IMR-90 (cell line): ENCODE data around the gene JPH3. TPM values are rescaled to one million over a fixed set of nuclear protein-coding genes. Genes with fewer than 3 reads are reported as not detected.

Source experiments
- ATAC-seq: fragments of 200-7000 bp; cut with Tn5 transposase; 2 replicates; pipeline ENCODE4 v1.9.1; 2020; ENCODE audit warnings: low read depth, mild to moderate bottlenecking, moderate library complexity
- BruUV-seq: library from RNA; stranded (reverse); fragments of 400-500 nt; replicated peaks from 2 replicates; lab custom pipeline; 2021; lab: Mats Ljungman, UMichigan
- CTCF ChIA-PET: fragments of 300-600 bp; formaldehyde crosslinking; extraction: SDS; loops from one replicate; lab custom pipeline; 2021; ENCODE audit warnings: antibody characterized with exemption; lab: Yijun Ruan, JAX
- POLR2A ChIA-PET: fragments of 300-600 bp; sonication (Branson Sonifier 250); formaldehyde crosslinking; loops from one replicate; lab custom pipeline; 2022; ENCODE audit warnings: antibody characterized with exemption; ENCODE audit not compliant: unreplicated experiment; lab: Charles Lee
- DNase-seq: peaks from one replicate; pipeline ENCODE4 v3.0.0; 2013
- H2AFZ ChIP-seq: replicated peaks from 2 replicates; pipeline ENCODE3; 2013; ENCODE audit warnings: low read length, mild to moderate bottlenecking; ENCODE audit not compliant: poor library complexity
- H2AK5ac ChIP-seq: 2 replicates; pipeline ENCODE4 v1.6.1; 2013; ENCODE audit warnings: low read depth, low read length, inconsistent platforms
- H2AK9ac ChIP-seq: replicated peaks from 2 replicates; pipeline ENCODE3; 2013; ENCODE audit warnings: mild to moderate bottlenecking, low read depth, low read length, moderate library complexity; ENCODE audit not compliant: poor library complexity
- H2BK120ac ChIP-seq: 2 replicates; pipeline ENCODE4 v1.6.1; 2013; ENCODE audit warnings: low read depth, low read length, inconsistent platforms
- H2BK15ac ChIP-seq: 3 replicates; pipeline ENCODE4 v1.6.1; 2013; ENCODE audit warnings: low read depth, low read length, inconsistent platforms
- H2BK20ac ChIP-seq: 2 replicates; pipeline ENCODE4 v1.6.1; 2013; ENCODE audit warnings: low read depth, mild to moderate bottlenecking, inconsistent platforms, low read length, moderate library complexity
- H2BK5ac ChIP-seq: 2 replicates; pipeline ENCODE4 v1.6.1; 2013; ENCODE audit warnings: mild to moderate bottlenecking, low read depth, low read length, inconsistent platforms; ENCODE audit not compliant: poor library complexity, severe bottlenecking
- H3K14ac ChIP-seq: replicated peaks from 2 replicates; pipeline ENCODE4 v1.6.1; 2013; ENCODE audit warnings: low read depth, low read length, inconsistent platforms
- H3K18ac ChIP-seq: 2 replicates; pipeline ENCODE4 v1.6.1; 2013; ENCODE audit warnings: low read depth, low read length, control low read depth
- H3K23ac ChIP-seq: 2 replicates; pipeline ENCODE4 v1.6.1; 2013; ENCODE audit warnings: low read depth, low read length, inconsistent platforms
- H3K27ac ChIP-seq: 2 replicates; pipeline ENCODE4 v1.5.1; 2013; ENCODE audit warnings: mild to moderate bottlenecking, control low read depth, low read length; ENCODE audit not compliant: insufficient read depth
- H3K27me3 ChIP-seq: 2 replicates; pipeline ENCODE4 v1.6.1; 2013; ENCODE audit warnings: low read length; ENCODE audit not compliant: control insufficient read depth, insufficient read depth
- H3K36me3 ChIP-seq: 2 replicates; pipeline ENCODE4 v1.6.1; 2013; ENCODE audit warnings: low read length, mixed read lengths; ENCODE audit not compliant: control insufficient read depth, insufficient read depth
- H3K4ac ChIP-seq: 2 replicates; pipeline ENCODE4 v1.6.1; 2013; ENCODE audit warnings: low read depth, low read length, inconsistent platforms
- H3K4me1 ChIP-seq: 2 replicates; pipeline ENCODE4 v1.6.1; 2013; ENCODE audit warnings: low read length, mixed read lengths; ENCODE audit not compliant: control insufficient read depth, insufficient read depth
- H3K4me2 ChIP-seq: 2 replicates; pipeline ENCODE4 v1.6.1; 2013; ENCODE audit warnings: low read depth, mild to moderate bottlenecking, control low read depth, low read length, moderate library complexity
- H3K4me3 ChIP-seq: 2 replicates; pipeline ENCODE4 v1.5.1; 2013; ENCODE audit warnings: low read depth, mild to moderate bottlenecking, control low read depth, low read length, moderate library complexity; ENCODE audit not compliant: insufficient read depth
- H3K56ac ChIP-seq: 2 replicates; pipeline ENCODE4 v1.6.1; 2013; ENCODE audit warnings: low read length, inconsistent platforms; ENCODE audit not compliant: insufficient read depth; ENCODE audit errors: extremely low read depth
- H3K79me1 ChIP-seq, 2 experiments: 2 replicates each; pipeline ENCODE4 v1.6.1; 2013; ENCODE audit warnings: low read length in 2 of 2, inconsistent platforms in 1 of 2, low read depth in 1 of 2
- H3K9ac ChIP-seq: 2 replicates; pipeline ENCODE4 v1.6.1; 2013; ENCODE audit warnings: low read depth, low read length, control low read depth
- H3K9me1 ChIP-seq: 2 replicates; pipeline ENCODE4 v1.6.1; 2013; ENCODE audit warnings: low read length, inconsistent platforms; ENCODE audit not compliant: insufficient read depth
- H3K9me3 ChIP-seq: 2 replicates; pipeline ENCODE4 v1.6.1; 2013; ENCODE audit warnings: low read length; ENCODE audit not compliant: control insufficient read depth, insufficient read depth
- H4K20me1 ChIP-seq: 2 replicates; pipeline ENCODE4 v1.6.1; 2013; ENCODE audit warnings: low read length, inconsistent platforms; ENCODE audit not compliant: insufficient read depth
- H4K5ac ChIP-seq: 2 replicates; pipeline ENCODE4 v1.6.1; 2013; ENCODE audit warnings: mild to moderate bottlenecking, low read depth, low read length, control low read depth
- H4K8ac ChIP-seq, 2 experiments: 2 replicates each; pipeline ENCODE4 v1.6.1; 2013; ENCODE audit warnings: low read depth in 2 of 2, low read length in 2 of 2, control low read depth in 1 of 2, inconsistent platforms in 1 of 2
- H4K91ac ChIP-seq: 2 replicates; pipeline ENCODE4 v1.6.1; 2013; ENCODE audit warnings: low read depth, low read length, inconsistent platforms; ENCODE audit not compliant: insufficient read depth
- BHLHE40 ChIP-seq: fragments of 150-350 bp; IDR thresholded peaks from 2 replicates; pipeline ENCODE4 v1.6.1; 2016; ENCODE audit warnings: mild to moderate bottlenecking, low read depth, low read length
- CEBPB ChIP-seq: IDR thresholded peaks from 2 replicates; pipeline ENCODE4 v1.6.1; 2012; ENCODE audit warnings: low read depth, low read length, improper control_type of control experiment
- CHD1 ChIP-seq: IDR thresholded peaks from 2 replicates; pipeline ENCODE4 v1.6.1; 2012; ENCODE audit warnings: low read depth, low read length, improper control_type of control experiment
- CTCF ChIP-seq: conservative IDR thresholded peaks from 2 replicates; pipeline ENCODE4 v1.5.1; 2012; ENCODE audit warnings: mild to moderate bottlenecking, low read depth, low read length, improper control_type of control experiment
- ELK1 ChIP-seq: fragments of 150-350 bp; IDR thresholded peaks from 2 replicates; pipeline ENCODE4 v1.6.1; 2016; ENCODE audit warnings: low read depth, mild to moderate bottlenecking, low read length, moderate library complexity, borderline replicate concordance
- FOS ChIP-seq: fragments of 150-350 bp; IDR thresholded peaks from 2 replicates; pipeline ENCODE4 v1.6.1; 2016; ENCODE audit warnings: low read depth, low read length
- MAFK ChIP-seq: IDR thresholded peaks from 2 replicates; pipeline ENCODE4 v1.6.1; 2012; ENCODE audit warnings: low read depth, low read length, improper control_type of control experiment
- MAZ ChIP-seq: IDR thresholded peaks from 2 replicates; pipeline ENCODE4 v1.6.1; 2012; ENCODE audit warnings: low read depth, mild to moderate bottlenecking, low read length, improper control_type of control experiment, moderate library complexity, borderline replicate concordance
- MXI1 ChIP-seq: IDR thresholded peaks from 2 replicates; pipeline ENCODE4 v1.6.1; 2012; ENCODE audit warnings: low read depth, mild to moderate bottlenecking, low read length, moderate library complexity, borderline replicate concordance
- NFE2L2 ChIP-seq: fragments of 150-350 bp; IDR thresholded peaks from 2 replicates; pipeline ENCODE4 v1.6.1; 2016; ENCODE audit warnings: low read depth, mild to moderate bottlenecking, low read length
- POLR2A ChIP-seq: IDR thresholded peaks from 2 replicates; pipeline ENCODE4 v1.6.1; 2012; ENCODE audit warnings: mild to moderate bottlenecking, low read depth, low read length
- RAD21 ChIP-seq: IDR thresholded peaks from 2 replicates; pipeline ENCODE4 v1.6.1; 2012; ENCODE audit warnings: low read length, improper control_type of control experiment
- RCOR1 ChIP-seq: IDR thresholded peaks from 2 replicates; pipeline ENCODE4 v1.6.1; 2012; ENCODE audit warnings: mild to moderate bottlenecking, low read length, improper control_type of control experiment; ENCODE audit not compliant: insufficient replicate concordance
- RFX5 ChIP-seq: IDR thresholded peaks from 2 replicates; pipeline ENCODE4 v1.8.0; 2012; ENCODE audit warnings: low read depth, mild to moderate bottlenecking, low read length, moderate library complexity
- SMC3 ChIP-seq: fragments of 150-350 bp; IDR thresholded peaks from 2 replicates; pipeline ENCODE4 v1.6.1; 2016; ENCODE audit warnings: low read depth, mild to moderate bottlenecking, antibody characterized with exemption, low read length, moderate library complexity
- USF2 ChIP-seq: fragments of 150-350 bp; IDR thresholded peaks from 2 replicates; pipeline ENCODE4 v1.6.1; 2017; ENCODE audit warnings: mild to moderate bottlenecking, antibody characterized with exemption, low read length, low read depth
- WGBS, 2 experiments: methylation state at CpG; one replicate each; pipeline versions ENCODE4 v1.1.5 to v1.1.7; 2013; ENCODE audit warnings: missing lambda C conversion rate in 2 of 2; ENCODE audit not compliant: insufficient read length in 1 of 2; ENCODE audit errors: extremely low coverage in 2 of 2; 5-methylcytosine and 5-hydroxymethylcytosine counted together
- dilution Hi-C: fragments of 300-500 bp; cut with HindIII; formaldehyde crosslinking; loops from one replicate; pipeline ENCODE4 v1.14.3; 2018; ENCODE audit warnings: low sequenced_read_pairs; ENCODE audit not compliant: unreplicated experiment
- in situ Hi-C: fragments of 300-500 bp; cut with MboI; formaldehyde crosslinking; loops from 3 replicates; pipeline ENCODE4 v1.14.3; 2019; ENCODE audit warnings: low sequenced_read_pairs, inconsistent platforms, mixed read lengths
- intact Hi-C: fragments of 100-400 bp; cut with micrococcal nuclease; formaldehyde crosslinking; loops from 2 replicates; pipeline ENCODE4 v1.10.0; 2022
- polyA plus RNA-seq, 3 experiments: library from polyadenylated mRNA; depleted of rRNA; stranded (reverse); fragments of >200 nt; gene quantifications; 2 replicates each; pipeline ENCODE4 v1.2.3, GENCODE V29; 2012; ENCODE audit warnings: low replicate concordance in 1 of 3
- total RNA-seq: library from RNA; depleted of rRNA; stranded (reverse); fragments of >200 nt; gene quantifications from 2 replicates; pipeline ENCODE4 v1.2.3, GENCODE V29; 2012

JPH3 gene
- total and polyA plus RNA-seq, 2 of the 4 experiments (the other 2 are of a cell fraction) = 0.03 TPM; not detected in 1

GRCh38 chr16:87700406-87701077 lies 98.2 kb downstream of the JPH3 start:
- Histone ChIP-seq H2AK5ac (no peak overlapping the region), H2BK120ac (no peak overlapping the region), H3K23ac (no peak overlapping the region), H3K4ac (no peak overlapping the region), H2AFZ (no peak overlapping the region), H4K91ac (no peak overlapping the region), H3K18ac (no peak overlapping the region), H3K14ac (no peak overlapping the region), H3K9ac (no peak overlapping the region), H4K5ac (no peak overlapping the region), H3K27me3 (no peaks in the 10 kb centered on the region), H3K4me3 (no peak overlapping the region), H3K56ac (no peak overlapping the region), H3K4me1 (no peaks in the 10 kb centered on the region), H3K9me3 (no peaks in the 10 kb centered on the region), H4K8ac (no peak overlapping the region), H3K79me1 (no peaks in the 10 kb centered on the region), H2BK5ac (no peak overlapping the region), H4K20me1 (peaks cover 3% of the 10 kb centered on the region), H3K4me2 (no peak overlapping the region), H2BK15ac (no peak overlapping the region), H3K27ac (no peak overlapping the region), H2BK20ac (no peak overlapping the region), H3K9me1 (no peaks in the 10 kb centered on the region), H2AK9ac (no peak overlapping the region), H3K36me3 (peaks cover 11% of the 10 kb centered on the region)
- BruUV-seq = no TSS peak
- in situ Hi-C loops = no loop called here
- WGBS, 2 experiments = 91% methylated on average over 10 of the region's 19 CpGs; no CpG with 5 or more reads in 1 of the 2 experiments
- intact Hi-C loops = no loop called here
- ATAC-seq (no peak), DNase-seq (no peak)
- TF ChIP-seq CTCF (no peak), RFX5 (no peak), CEBPB (no peak), MAZ (no peak), NFE2L2 (no peak), MXI1 (no peak), BHLHE40 (no peak), USF2 (no peak), SMC3 (no peak), CHD1 (no peak), FOS (no peak), POLR2A (no peak), RCOR1 (no peak), RAD21 (no peak), ELK1 (no peak), MAFK (no peak)
- dilution Hi-C loops = no loop called here
- POLR2A ChIA-PET = no interaction called here
- CTCF ChIA-PET = no interaction called here
